ENCODE measurements around the gene CAMP.

CAMP gene

GRCh38 chr3:48247401-48247811, 24.1 kb downstream of the CAMP start:
- no peak overlapping the region for H3K9ac ChIP-seq (ENCODE audit: low read length)
- H4K20me1 ChIP-seq (ENCODE audit: insufficient read depth, low read length) = peaks cover 22% of the 10 kb centered on the region
- no peak overlapping the region for H2AFZ ChIP-seq (ENCODE audit: low read depth, low read length)
- H3K27me3 ChIP-seq (ENCODE audit: low read depth, low read length) = no peaks in the 10 kb centered on the region
- H3K79me2 ChIP-seq (ENCODE audit: low read length) = peaks cover 82% of the 10 kb centered on the region
- peaks cover 47% of the 10 kb centered on the region for H3K36me3 ChIP-seq (replicated peaks; ENCODE audit: low read depth, low read length)
- no peak overlapping the region for H3K4me2 ChIP-seq (ENCODE audit: low read length)
- H3K4me1 ChIP-seq (ENCODE audit: low read length) = peaks cover 34% of the 10 kb centered on the region
- no peak overlapping the region for H3K4me3 ChIP-seq (ENCODE audit: low read length)
- H3K27ac ChIP-seq (ENCODE audit: low read length) = no peak overlapping the region
- no peaks in the 10 kb centered on the region for H3K9me3 ChIP-seq (ENCODE audit: insufficient read depth, low read length)
- no peak for TF ChIP-seq EZH2phosphoT487 (IDR thresholded peaks at IDR 0.05; ENCODE audit: low read depth)
- TF ChIP-seq, protein P1, sequence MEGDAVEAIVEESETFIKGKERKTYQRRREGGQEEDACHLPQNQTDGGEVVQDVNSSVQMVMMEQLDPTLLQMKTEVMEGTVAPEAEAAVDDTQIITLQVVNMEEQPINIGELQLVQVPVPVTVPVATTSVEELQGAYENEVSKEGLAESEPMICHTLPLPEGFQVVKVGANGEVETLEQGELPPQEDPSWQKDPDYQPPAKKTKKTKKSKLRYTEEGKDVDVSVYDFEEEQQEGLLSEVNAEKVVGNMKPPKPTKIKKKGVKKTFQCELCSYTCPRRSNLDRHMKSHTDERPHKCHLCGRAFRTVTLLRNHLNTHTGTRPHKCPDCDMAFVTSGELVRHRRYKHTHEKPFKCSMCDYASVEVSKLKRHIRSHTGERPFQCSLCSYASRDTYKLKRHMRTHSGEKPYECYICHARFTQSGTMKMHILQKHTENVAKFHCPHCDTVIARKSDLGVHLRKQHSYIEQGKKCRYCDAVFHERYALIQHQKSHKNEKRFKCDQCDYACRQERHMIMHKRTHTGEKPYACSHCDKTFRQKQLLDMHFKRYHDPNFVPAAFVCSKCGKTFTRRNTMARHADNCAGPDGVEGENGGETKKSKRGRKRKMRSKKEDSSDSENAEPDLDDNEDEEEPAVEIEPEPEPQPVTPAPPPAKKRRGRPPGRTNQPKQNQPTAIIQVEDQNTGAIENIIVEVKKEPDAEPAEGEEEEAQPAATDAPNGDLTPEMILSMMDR (IDR thresholded peaks at IDR 0.05; ENCODE audit: low read depth, low read length) = no peak

GRCh38 chr3:48248095-48248850, 25.0 kb downstream of the CAMP start:
- no peak overlapping the region for H3K27ac ChIP-seq (ENCODE audit: low read length)
- no peak for TF ChIP-seq EZH2phosphoT487 (IDR thresholded peaks at IDR 0.05; ENCODE audit: low read depth)
- TF ChIP-seq, protein P1 (IDR thresholded peaks at IDR 0.05; ENCODE audit: low read depth, low read length) = no peak
- no peak overlapping the region for H3K9ac ChIP-seq (ENCODE audit: low read length)
- peaks cover 49% of the 10 kb centered on the region for H3K36me3 ChIP-seq (replicated peaks; ENCODE audit: low read depth, low read length)
- H2AFZ ChIP-seq (ENCODE audit: low read depth, low read length) = no peak overlapping the region
- H3K4me1 ChIP-seq (ENCODE audit: low read length) = peaks cover 28% of the 10 kb centered on the region
- no peak overlapping the region for H3K4me3 ChIP-seq (ENCODE audit: low read length)
- H4K20me1 ChIP-seq (ENCODE audit: insufficient read depth, low read length) = peaks cover 22% of the 10 kb centered on the region
- no peaks in the 10 kb centered on the region for H3K27me3 ChIP-seq (ENCODE audit: low read depth, low read length)
- H3K9me3 ChIP-seq (ENCODE audit: insufficient read depth, low read length) = no peaks in the 10 kb centered on the region
- peaks cover 81% of the 10 kb centered on the region for H3K79me2 ChIP-seq (ENCODE audit: low read length)
- no peak overlapping the region for H3K4me2 ChIP-seq (ENCODE audit: low read length)

GRCh38 chr3:48256557-48256956, 33.3 kb downstream of the CAMP start:
- Histone ChIP-seq H3K79me2 (ENCODE audit: low read length) (peaks cover 72% of the 10 kb centered on the region), H2AFZ (ENCODE audit: low read depth, low read length) (no peak overlapping the region), H4K20me1 (ENCODE audit: insufficient read depth, low read length) (peaks cover 33% of the 10 kb centered on the region)

DNA sequence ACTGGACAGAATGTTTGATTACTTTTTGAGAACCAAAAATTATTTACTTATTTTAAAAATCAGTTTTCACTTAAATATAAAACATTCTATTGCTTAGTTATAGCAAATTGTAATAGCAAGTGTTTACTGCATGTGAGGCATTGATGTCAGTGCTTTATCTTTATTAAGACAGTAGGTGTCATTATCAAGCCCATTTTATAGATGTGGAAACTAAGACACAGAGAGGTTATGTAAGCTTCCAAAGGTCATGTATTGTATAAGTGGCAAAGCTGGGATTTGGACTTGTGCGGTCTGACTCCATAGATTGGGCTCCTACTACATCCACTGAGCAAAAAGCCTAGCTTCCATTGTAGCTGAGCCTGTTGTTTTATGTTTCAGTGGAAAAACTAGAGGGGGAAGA, 35.2 kb downstream of the CAMP start:
- H4K20me1 ChIP-seq (ENCODE audit: insufficient read depth, low read length) = peaks cover 33% of the 10 kb centered on the region
- no peaks in the 10 kb centered on the region for H3K4me1 ChIP-seq (ENCODE audit: low read length)
- H3K27me3 ChIP-seq (ENCODE audit: low read depth, low read length) = no peaks in the 10 kb centered on the region
- H3K36me3 ChIP-seq (replicated peaks; ENCODE audit: low read depth, low read length) = peaks cover 75% of the 10 kb centered on the region
- no peaks in the 10 kb centered on the region for H3K9me3 ChIP-seq (ENCODE audit: insufficient read depth, low read length)
- peaks cover 58% of the 10 kb centered on the region for H3K79me2 ChIP-seq (ENCODE audit: low read length)
- no peak overlapping the region for H2AFZ ChIP-seq (ENCODE audit: low read depth, low read length)
- no peak overlapping the region for H3K27ac ChIP-seq (ENCODE audit: low read length)
- H3K9ac ChIP-seq (ENCODE audit: low read length) = no peak overlapping the region
- no peak for TF ChIP-seq EZH2phosphoT487 (IDR thresholded peaks at IDR 0.05; ENCODE audit: low read depth)
- TF ChIP-seq, protein P1 (IDR thresholded peaks at IDR 0.05; ENCODE audit: low read depth, low read length) = no peak
- H3K4me3 ChIP-seq (ENCODE audit: low read length) = no peak overlapping the region
- H3K4me2 ChIP-seq (ENCODE audit: low read length) = no peak overlapping the region

More at GRCh38 chr3:48256557-48256956, 33.3 kb downstream of the CAMP start:
- Histone ChIP-seq H3K9ac (ENCODE audit: low read length) (no peak overlapping the region), H3K4me1 (ENCODE audit: low read length) (no peaks in the 10 kb centered on the region), H3K4me3 (ENCODE audit: low read length) (no peak overlapping the region), H3K9me3 (ENCODE audit: insufficient read depth, low read length) (no peaks in the 10 kb centered on the region), H3K4me2 (ENCODE audit: low read length) (no peak overlapping the region), H3K27ac (ENCODE audit: low read length) (no peak overlapping the region), H3K27me3 (ENCODE audit: low read depth, low read length) (no peaks in the 10 kb centered on the region), H3K36me3 (replicated peaks; ENCODE audit: low read depth, low read length) (peaks cover 72% of the 10 kb centered on the region)
- no peak for TF ChIP-seq EZH2phosphoT487 (IDR thresholded peaks at IDR 0.05; ENCODE audit: low read depth)
- TF ChIP-seq, protein P1 (IDR thresholded peaks at IDR 0.05; ENCODE audit: low read depth, low read length) = no peak
